Subcutaneous adipose tissue (tissue), 4 donors: Measurements from ENCODE around the gene VAT1L. TPM values are rescaled to one million over a fixed set of nuclear protein-coding genes. Genes with fewer than 3 reads are reported as not detected.

ENCODE experiments used
- CTCF ChIP-seq: fragments of 450-650 bp; IDR thresholded peaks from one replicate; pipeline ENCODE4 v1.5.1; 2016; ENCODE audit warnings: low read depth, mild to moderate bottlenecking, control low read depth, antibody characterized with exemption, moderate library complexity
- total RNA-seq, 4 donors: library from RNA; depleted of rRNA; stranded (reverse); fragments of >200 nt; gene quantifications; one replicate each; pipeline ENCODE4 v1.1.0, GENCODE V29; 2016

Gene VAT1L
- total RNA-seq, 4 donors from 2014 or later = 0.22 to 0.34 TPM; not detected in 2

GRCh38 chr16:77972062-77972392 lies 183.7 kb downstream of the VAT1L start:
- no peak for TF ChIP-seq CTCF

DNA sequence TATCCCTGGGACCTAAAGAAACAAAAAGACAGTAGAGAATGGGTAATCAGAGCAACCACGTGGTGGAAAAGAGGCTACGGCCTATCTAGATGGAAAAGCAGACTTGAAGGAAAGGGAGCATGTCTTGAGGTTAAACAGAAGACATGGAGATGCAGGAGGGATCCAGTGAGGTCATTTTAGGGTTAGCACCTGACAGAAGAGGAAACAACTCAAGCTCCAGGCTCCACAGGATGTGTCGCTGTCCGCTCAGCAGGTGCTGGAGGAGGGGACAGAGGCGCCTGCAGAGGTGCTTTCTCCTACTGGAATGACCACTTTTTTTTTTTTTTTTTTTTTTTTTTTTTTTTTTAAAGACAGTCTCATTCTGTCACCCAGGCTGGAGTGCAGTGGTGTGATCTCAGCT lies 186.5 kb downstream of the VAT1L start:
- no peak for TF ChIP-seq CTCF

DNA sequence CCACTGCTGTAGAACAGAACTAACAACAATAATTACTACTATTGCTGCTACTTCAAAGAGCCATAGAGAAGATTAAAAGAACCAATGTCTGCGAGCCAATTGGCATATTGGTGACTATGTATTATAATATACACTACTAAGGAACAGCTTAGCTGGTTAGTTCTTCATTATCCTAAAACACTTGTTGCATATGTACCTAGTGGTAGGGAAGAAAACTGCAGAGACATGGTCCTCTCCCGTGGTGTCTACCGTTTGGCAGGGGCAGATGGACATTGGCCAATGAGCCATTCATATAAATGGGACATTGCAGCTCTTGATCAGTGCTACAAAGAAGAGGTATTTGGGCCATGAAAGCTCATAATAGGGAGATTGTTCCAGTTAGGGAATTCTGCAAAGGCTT lies 187.6 kb downstream of the VAT1L start:
- TF ChIP-seq CTCF = no peak

DNA sequence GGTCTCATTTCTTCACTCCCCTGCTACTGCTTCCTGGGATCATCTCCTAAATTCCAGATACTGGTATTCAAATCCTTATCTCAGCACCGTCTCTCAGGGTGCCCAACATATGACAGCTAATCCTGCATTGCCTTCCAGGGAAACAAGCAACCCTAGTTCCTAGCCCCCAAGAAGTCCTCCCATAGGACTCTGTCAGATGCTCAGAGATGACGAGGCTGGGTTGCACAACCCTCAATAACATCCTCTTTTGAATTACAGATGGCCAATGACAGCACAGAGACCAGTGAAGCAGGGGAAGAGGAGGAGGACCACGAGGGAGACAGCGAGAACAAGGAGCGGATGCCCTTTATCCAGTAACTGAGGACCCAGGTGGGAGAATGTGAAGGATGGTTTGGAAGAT lies 189.0 kb downstream of the VAT1L start:
- TF ChIP-seq CTCF = no peak

GRCh38 chr16:77985111-77985510 lies 196.7 kb downstream of the VAT1L start:
- no peak for TF ChIP-seq CTCF

DNA sequence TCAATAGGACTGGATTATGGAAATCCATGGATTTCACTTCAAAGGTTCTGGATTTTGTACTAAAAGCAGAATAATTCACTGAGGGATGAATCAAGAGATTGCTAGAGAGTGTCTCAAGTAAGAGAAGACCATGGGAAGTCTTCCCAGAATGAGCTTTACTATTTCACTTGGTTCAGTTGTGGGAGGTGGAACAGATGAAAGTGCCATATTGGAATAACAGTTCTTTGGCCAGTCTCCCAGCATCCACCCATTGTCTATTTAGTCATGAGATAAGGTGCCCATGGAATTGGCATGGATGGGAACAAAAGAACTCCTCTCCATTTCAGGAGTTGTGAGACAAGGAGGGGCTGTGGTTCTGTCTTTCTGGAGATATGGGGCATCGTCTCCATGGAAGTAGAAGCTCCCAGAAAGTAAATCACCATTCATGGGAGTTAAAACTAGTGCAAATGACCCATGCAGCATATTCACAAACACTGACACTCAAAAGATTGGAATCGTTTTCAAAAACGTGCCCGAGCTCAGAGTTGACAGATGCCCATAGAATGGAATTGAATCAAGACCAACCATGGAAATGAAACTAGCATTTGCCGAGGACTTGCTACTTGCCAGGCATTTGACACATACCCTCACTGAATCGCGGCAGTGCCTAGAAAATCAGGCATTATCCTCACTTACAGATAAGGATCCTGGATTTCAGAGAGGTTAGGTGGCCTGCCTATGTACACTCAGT lies 197.8 kb downstream of the VAT1L start:
- TF ChIP-seq CTCF = no peak

GRCh38 chr16:77987810-77988209 lies 199.4 kb downstream of the VAT1L start:
- TF ChIP-seq CTCF = no peak
